ENCODE data around the gene ADA.

Gene ADA

DNA sequence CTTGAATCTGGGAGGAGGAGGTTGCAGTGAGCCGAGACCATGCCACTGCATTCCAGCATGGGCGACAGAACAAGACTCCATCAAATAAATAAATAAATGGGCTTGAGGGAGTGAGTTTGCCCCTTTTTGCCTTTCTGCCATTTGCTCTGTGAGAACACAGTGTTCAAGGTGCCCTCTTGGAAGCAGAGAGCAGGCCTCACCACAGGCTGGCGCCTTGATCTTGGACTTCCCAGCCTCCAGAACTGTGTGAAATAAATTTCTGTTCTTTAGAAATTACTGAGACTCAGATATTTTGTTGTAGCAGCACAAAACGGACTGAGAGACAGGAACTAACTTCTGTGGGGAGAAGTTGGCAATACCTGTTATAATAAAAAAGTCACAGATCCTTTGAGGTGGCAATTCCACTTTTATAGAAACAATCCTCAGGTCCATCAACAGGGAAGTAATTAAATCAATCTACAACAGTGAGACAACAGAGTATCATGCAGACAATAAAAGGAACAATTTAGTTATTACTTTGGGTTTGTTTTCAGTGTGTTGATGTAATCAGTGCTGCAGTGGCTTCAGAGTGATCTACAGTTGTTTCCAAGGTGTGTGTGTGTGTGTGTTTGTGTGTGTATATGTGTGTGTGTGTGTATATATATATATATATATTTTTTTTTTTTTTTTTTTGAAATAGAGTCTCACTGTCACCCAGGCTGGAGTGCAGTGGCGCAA is 44.6 kb downstream of the ADA start:
- Histone ChIP-seq H3K27me3 (ENCODE audit: control insufficient read depth in 1 of 2, insufficient read depth in 2 of 2, low read length in 2 of 2) (no peaks in the 10 kb centered on the region), H3K27ac (ENCODE audit: low read depth, low read length) (no peak overlapping the region), H3K4me3 (ENCODE audit: low read depth in 1 of 2, low read length in 2 of 2) (no peak overlapping the region), H3K36me3 (ENCODE audit: insufficient read depth, low read length) (no peaks in the 10 kb centered on the region), H3K9me3 (ENCODE audit: low read length) (no peaks in the 10 kb centered on the region), H3K9ac (ENCODE audit: low read length) (no peak overlapping the region), H3K4me1 (ENCODE audit: insufficient read depth, low read length) (peaks cover 28% of the 10 kb centered on the region)

DNA sequence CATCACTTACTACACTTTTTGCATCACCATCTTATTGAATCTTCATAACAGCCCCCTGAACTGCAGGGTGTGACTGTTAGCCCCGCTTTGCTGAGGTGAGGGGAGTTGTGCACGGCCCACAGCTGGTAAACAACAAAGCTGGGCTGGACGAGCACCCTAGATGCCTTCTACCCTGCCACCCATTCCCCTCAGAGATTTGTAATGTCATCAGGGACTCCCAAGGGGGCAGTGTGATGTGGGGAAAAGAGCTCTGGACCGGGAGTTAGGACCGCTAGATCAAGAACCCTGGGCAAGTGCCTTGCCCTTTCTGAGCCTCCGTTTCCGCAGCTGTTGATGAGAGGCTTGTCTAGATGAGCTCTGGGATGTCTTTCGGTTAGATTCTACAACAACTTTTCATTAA is 48.2 kb downstream of the ADA start:
- Histone ChIP-seq H3K27ac (ENCODE audit: low read depth, low read length) (peak overlapping the region; percentile 28), H3K4me1 (ENCODE audit: insufficient read depth, low read length) (peaks cover 47% of the 10 kb centered on the region), H3K9me3 (ENCODE audit: low read length) (no peaks in the 10 kb centered on the region), H3K27me3 (ENCODE audit: control insufficient read depth in 1 of 2, insufficient read depth in 2 of 2, low read length in 2 of 2) (no peaks in the 10 kb centered on the region), H3K9ac (ENCODE audit: low read length) (no peak overlapping the region), H3K36me3 (ENCODE audit: insufficient read depth, low read length) (no peaks in the 10 kb centered on the region), H3K4me3 (ENCODE audit: low read depth in 1 of 2, low read length in 2 of 2) (no peak overlapping the region)

DNA sequence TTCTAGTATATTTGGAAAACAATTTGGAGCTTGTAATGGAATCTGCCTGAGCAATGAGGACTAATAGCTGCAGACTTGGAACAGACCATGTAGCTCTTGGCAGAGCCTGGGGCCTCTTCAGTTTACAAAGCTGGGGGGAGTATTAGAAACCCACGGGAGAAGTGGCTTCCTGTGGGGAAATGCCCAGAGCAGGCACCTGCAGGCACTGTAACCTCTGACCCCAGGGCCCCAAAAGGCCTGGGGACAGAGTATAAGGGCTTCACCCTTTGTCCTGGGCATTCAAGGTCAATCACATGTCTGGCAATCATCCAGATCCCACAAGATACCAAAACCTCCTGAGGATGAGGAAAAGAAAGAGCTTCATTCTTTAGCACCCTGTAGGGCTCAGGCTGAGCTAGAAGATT is 49.7 kb downstream of the ADA start:
- Histone ChIP-seq H3K4me3 (ENCODE audit: low read depth in 1 of 2, low read length in 2 of 2) (peak overlapping the region in 1 of 2 donors; percentile 1), H3K27ac (ENCODE audit: low read depth, low read length) (peak overlapping the region; percentile 92), H3K9me3 (ENCODE audit: low read length) (no peaks in the 10 kb centered on the region), H3K27me3 (ENCODE audit: control insufficient read depth in 1 of 2, insufficient read depth in 2 of 2, low read length in 2 of 2) (no peaks in the 10 kb centered on the region), H3K4me1 (ENCODE audit: insufficient read depth, low read length) (peaks cover 62% of the 10 kb centered on the region), H3K36me3 (ENCODE audit: insufficient read depth, low read length) (no peaks in the 10 kb centered on the region), H3K9ac (ENCODE audit: low read length) (no peak overlapping the region)

DNA sequence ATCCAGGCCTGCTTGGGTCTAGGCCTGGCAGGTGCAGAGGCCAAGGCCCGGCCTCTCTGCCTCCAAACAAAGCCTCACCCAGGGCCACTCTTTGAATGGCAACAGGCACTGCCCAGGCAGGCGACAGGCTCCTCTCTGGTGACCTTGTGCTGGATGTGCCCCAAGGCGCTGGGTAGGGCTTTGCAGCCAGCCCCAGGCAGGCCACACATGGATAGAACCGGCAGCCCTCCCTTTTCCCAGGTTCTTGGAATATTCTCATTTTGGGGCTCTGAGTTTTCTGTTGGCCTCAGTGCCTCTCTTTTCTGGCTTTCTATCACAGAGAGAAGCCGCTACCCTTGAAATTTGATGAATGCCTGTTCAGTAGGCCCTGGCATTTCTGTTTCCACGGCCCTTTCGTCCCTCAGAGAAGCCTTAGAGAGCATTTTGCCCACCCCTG is 50.2 kb downstream of the ADA start:
- Histone ChIP-seq H3K4me3 (ENCODE audit: low read depth in 1 of 2, low read length in 2 of 2) (peak overlapping the region in 1 of 2 donors; percentile 1), H3K9ac (ENCODE audit: low read length) (peak overlapping the region; percentile 9), H3K9me3 (ENCODE audit: low read length) (no peaks in the 10 kb centered on the region), H3K4me1 (ENCODE audit: insufficient read depth, low read length) (peaks cover 66% of the 10 kb centered on the region), H3K27ac (ENCODE audit: low read depth, low read length) (peak overlapping the region; percentile 92), H3K36me3 (ENCODE audit: insufficient read depth, low read length) (no peaks in the 10 kb centered on the region), H3K27me3 (ENCODE audit: control insufficient read depth in 1 of 2, insufficient read depth in 2 of 2, low read length in 2 of 2) (no peaks in the 10 kb centered on the region)

DNA sequence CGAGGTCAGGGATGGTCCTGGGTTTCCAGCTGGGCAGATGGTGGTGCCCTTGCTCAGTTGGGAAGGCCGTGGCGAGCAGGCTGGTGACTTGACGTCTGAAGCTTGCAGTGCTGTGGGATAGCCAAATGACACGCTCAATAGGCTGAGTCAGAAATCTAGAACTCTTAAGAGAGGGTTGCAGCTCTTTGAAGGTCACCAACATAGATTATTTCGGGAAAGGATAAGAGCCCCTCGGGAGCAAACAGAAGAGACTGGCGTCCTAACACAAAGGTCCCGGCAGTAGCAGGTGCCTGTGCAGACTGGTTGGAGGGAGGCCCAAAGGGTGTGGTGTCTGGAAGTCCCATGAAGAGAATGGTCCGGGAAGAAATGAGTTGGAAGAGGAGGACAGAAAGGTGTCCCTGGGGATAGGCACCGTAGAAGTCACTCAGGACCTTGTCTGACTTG is 50.7 kb downstream of the ADA start:
- Histone ChIP-seq H3K4me1 (ENCODE audit: insufficient read depth, low read length) (peaks cover 70% of the 10 kb centered on the region), H3K36me3 (ENCODE audit: insufficient read depth, low read length) (no peaks in the 10 kb centered on the region), H3K4me3 (ENCODE audit: low read depth in 1 of 2, low read length in 2 of 2) (peak overlapping the region in 1 of 2 donors; percentile 1), H3K9ac (ENCODE audit: low read length) (no peak overlapping the region), H3K9me3 (ENCODE audit: low read length) (no peaks in the 10 kb centered on the region), H3K27me3 (ENCODE audit: control insufficient read depth in 1 of 2, insufficient read depth in 2 of 2, low read length in 2 of 2) (no peaks in the 10 kb centered on the region), H3K27ac (ENCODE audit: low read depth, low read length) (peak overlapping the region; percentile 92)

DNA sequence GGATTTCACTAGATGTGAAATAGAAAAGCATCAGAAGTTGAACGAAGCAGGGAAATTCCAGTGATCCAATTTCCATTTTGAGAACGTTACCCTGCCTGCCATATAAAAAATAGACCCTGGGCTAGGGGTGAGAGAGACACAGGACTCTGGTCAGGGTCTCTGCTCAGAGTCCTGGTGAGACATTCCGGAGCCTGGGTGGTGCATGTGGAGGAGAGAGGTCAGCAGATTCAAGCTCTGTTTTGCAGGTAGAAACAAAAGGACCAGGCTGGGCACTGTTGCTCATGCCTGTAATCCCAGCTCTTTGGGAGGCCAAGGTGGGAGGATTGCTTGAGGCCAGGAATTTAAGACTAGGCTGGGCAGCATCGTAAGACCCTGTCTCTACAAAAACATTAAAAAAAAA is 51.2 kb downstream of the ADA start:
- H3K27me3 ChIP-seq (ENCODE audit: control insufficient read depth in 1 of 2, insufficient read depth in 2 of 2, low read length in 2 of 2), result no peaks in the 10 kb centered on the region
- H3K4me1 ChIP-seq (ENCODE audit: insufficient read depth, low read length), result peaks cover 70% of the 10 kb centered on the region
- no peaks in the 10 kb centered on the region for H3K36me3 ChIP-seq (ENCODE audit: insufficient read depth, low read length)
- peak overlapping the region; percentile 92 for H3K27ac ChIP-seq (ENCODE audit: low read depth, low read length)
- peak overlapping the region in 1 of 2 donors; percentile 1 for H3K4me3 ChIP-seq (ENCODE audit: low read depth in 1 of 2, low read length in 2 of 2)
- H3K9me3 ChIP-seq (ENCODE audit: low read length), result no peaks in the 10 kb centered on the region
- no peak overlapping the region for H3K9ac ChIP-seq (ENCODE audit: low read length)

DNA sequence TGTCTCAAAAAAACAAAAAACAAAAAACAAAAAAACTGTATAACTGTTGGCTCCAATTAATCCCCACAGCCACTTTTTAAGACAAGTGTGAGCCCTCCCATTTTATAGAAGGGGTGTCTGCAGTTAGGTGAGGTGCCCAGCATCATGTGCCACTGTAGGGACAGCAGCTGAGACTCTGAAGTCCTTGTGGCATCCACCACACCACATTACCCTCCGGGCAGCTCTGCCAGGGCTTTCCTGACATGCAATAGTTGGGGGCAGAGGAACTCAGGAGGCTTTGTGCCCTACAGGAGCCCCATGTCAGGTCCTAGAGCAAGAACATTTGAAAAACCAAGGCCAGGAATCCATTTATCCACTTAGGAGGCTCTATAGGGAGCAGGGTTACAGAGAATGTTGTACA is 51.8 kb downstream of the ADA start:
- Histone ChIP-seq H3K4me3 (ENCODE audit: low read depth in 1 of 2, low read length in 2 of 2) (no peak overlapping the region), H3K27ac (ENCODE audit: low read depth, low read length) (peak overlapping the region; percentile 92), H3K9ac (ENCODE audit: low read length) (no peak overlapping the region)

DNA sequence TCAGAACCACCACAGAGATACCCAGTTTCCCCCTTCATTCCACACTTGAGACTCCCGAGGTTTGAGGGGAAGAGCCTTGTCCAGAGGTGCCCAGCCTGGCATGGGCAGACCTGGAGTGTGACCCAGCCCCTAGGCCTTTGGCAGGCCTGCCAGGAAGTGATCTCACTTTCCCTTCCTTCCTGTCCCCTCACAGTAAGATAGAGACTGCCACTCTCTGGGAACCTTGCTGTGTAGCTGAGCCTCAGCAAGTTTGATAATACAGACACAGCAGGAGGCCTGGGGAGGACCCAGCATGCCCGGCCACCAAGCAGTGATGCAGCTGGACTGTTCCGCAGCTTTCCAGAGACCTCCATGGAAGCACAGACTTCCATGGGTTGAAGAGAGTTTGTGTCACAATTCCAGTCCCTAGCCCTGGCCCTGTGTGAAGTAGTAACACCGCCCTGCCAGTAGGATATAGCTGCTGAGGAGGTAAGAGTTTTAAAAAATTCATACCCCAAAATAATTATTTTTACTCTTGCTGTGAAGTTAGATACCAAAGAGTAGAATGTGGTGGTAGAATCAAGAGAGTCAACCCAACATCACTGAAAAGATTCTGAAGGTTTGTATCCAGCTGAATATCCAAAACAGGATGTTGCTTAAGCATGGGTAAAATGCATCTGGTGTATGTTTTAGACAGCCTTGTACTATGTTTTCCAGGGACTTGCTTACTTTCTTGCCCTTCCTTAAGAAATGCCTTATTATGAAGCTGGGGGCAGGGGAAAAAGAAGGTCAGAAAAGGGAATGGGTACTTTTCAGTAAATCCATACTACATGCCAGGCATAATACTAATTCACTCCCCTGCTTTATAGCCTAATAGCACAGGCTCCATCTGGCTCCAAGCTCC is 52.8 kb downstream of the ADA start:
- H3K27me3 ChIP-seq (ENCODE audit: control insufficient read depth in 1 of 2, insufficient read depth in 2 of 2, low read length in 2 of 2), result no peaks in the 10 kb centered on the region
- H3K9ac ChIP-seq (ENCODE audit: low read length), result no peak overlapping the region
- peak overlapping the region; percentile 54 for H3K27ac ChIP-seq (ENCODE audit: low read depth, low read length)
- H3K36me3 ChIP-seq (ENCODE audit: insufficient read depth, low read length), result no peaks in the 10 kb centered on the region
- no peaks in the 10 kb centered on the region for H3K9me3 ChIP-seq (ENCODE audit: low read length)
- H3K4me1 ChIP-seq (ENCODE audit: insufficient read depth, low read length), result peaks cover 86% of the 10 kb centered on the region
- no peak overlapping the region for H3K4me3 ChIP-seq (ENCODE audit: low read depth in 1 of 2, low read length in 2 of 2)

More for the DNA sequence above, 51.8 kb downstream of the ADA start:
- H3K4me1 ChIP-seq (ENCODE audit: insufficient read depth, low read length), result peaks cover 76% of the 10 kb centered on the region
- no peaks in the 10 kb centered on the region for H3K36me3 ChIP-seq (ENCODE audit: insufficient read depth, low read length)
- H3K9me3 ChIP-seq (ENCODE audit: low read length), result no peaks in the 10 kb centered on the region
- H3K27me3 ChIP-seq (ENCODE audit: control insufficient read depth in 1 of 2, insufficient read depth in 2 of 2, low read length in 2 of 2), result no peaks in the 10 kb centered on the region

DNA sequence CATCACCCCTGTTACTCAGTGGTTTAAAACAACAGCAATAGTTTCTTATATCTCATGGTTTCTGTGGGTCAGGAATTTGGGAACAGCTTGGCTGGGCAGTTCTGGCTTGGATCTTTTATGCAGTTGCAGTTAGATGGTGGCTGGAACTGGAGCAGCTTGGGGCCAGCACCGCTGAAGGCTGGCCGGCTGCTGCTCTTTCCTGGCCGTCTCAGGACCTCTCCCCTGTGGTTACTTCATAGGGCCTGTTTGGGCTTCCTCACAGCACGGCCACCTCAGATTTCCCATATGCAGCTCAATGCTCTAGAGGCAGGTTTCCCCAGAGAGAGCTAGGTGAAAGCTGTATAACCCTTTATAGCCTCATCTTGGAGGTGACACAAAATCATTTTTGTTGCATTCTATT is 53.6 kb downstream of the ADA start:
- peak overlapping the region; percentile 12 for H3K27ac ChIP-seq (ENCODE audit: low read depth, low read length)

DNA sequence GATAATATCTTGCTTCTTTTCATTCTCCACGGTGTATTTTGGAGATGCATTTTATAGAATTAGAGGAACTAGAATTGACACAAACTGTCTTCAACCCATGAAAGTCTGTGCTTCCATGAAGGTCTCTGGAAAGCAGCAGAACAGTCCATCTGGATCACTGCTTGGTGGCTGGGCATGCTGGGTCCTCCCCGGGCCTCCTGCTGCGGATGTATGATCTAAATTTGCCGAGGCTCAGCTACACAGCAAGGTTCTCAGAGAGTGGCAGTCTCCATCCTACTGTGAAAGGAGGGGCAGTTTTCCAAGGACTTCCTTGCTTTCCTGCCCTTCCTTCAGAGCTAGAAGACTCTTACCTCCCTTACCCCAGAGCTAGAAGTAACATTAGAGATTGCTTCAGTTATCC is 54.0 kb downstream of the ADA start:
- no peaks in the 10 kb centered on the region for H3K9me3 ChIP-seq (ENCODE audit: low read length)
- peaks cover 84% of the 10 kb centered on the region for H3K4me1 ChIP-seq (ENCODE audit: insufficient read depth, low read length)
- no peaks in the 10 kb centered on the region for H3K27me3 ChIP-seq (ENCODE audit: control insufficient read depth in 1 of 2, insufficient read depth in 2 of 2, low read length in 2 of 2)
- H3K4me3 ChIP-seq (ENCODE audit: low read depth in 1 of 2, low read length in 2 of 2), result peak overlapping the region in 1 of 2 donors; percentile 11
- H3K27ac ChIP-seq (ENCODE audit: low read depth, low read length), result peak overlapping the region; percentile 12
- H3K36me3 ChIP-seq (ENCODE audit: insufficient read depth, low read length), result no peaks in the 10 kb centered on the region
- H3K9ac ChIP-seq (ENCODE audit: low read length), result no peak overlapping the region

More for the DNA sequence above, 53.6 kb downstream of the ADA start:
- Histone ChIP-seq H3K9ac (ENCODE audit: low read length) (no peak overlapping the region), H3K4me1 (ENCODE audit: insufficient read depth, low read length) (peaks cover 88% of the 10 kb centered on the region), H3K36me3 (ENCODE audit: insufficient read depth, low read length) (no peaks in the 10 kb centered on the region), H3K4me3 (ENCODE audit: low read depth in 1 of 2, low read length in 2 of 2) (peak overlapping the region in 1 of 2 donors; percentile 11), H3K27me3 (ENCODE audit: control insufficient read depth in 1 of 2, insufficient read depth in 2 of 2, low read length in 2 of 2) (no peaks in the 10 kb centered on the region), H3K9me3 (ENCODE audit: low read length) (no peaks in the 10 kb centered on the region)

DNA sequence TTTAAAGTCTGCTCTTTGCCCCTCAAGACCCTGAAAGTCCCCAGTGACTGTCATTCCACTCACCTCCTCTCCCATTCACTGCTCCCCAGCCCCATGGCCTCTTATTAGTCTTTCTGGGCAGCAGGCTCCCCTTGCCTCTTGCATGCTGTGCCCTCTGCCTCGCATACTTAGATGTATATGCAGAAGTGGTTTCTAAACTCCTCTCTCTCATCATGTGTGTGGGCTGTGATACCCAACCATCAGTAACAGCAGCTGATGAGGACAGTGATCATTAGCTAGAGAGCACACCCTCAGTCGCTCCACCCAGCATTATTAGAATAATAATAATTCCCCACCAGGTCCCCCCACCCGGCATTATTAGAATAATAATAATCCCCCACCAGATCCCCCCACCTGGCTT is 54.6 kb downstream of the ADA start:
- Histone ChIP-seq H3K9ac (ENCODE audit: low read length) (no peak overlapping the region), H3K4me1 (ENCODE audit: insufficient read depth, low read length) (peaks cover 78% of the 10 kb centered on the region), H3K27ac (ENCODE audit: low read depth, low read length) (no peak overlapping the region), H3K4me3 (ENCODE audit: low read depth in 1 of 2, low read length in 2 of 2) (no peak overlapping the region), H3K27me3 (ENCODE audit: control insufficient read depth in 1 of 2, insufficient read depth in 2 of 2, low read length in 2 of 2) (no peaks in the 10 kb centered on the region), H3K36me3 (ENCODE audit: insufficient read depth, low read length) (no peaks in the 10 kb centered on the region), H3K9me3 (ENCODE audit: low read length) (no peaks in the 10 kb centered on the region)

All from muscle layer of colon (tissue), 2 donors.